Fibroblast of mammary gland (primary cell): Measurements from ENCODE around the gene NCR3LG1.

Source experiments
- DNase-seq: peaks from one replicate; pipeline ENCODE4 v3.0.0-alpha.2; 2010; ENCODE audit warnings: low read depth
- H3K4me3 ChIP-seq: 2 replicates; pipeline ENCODE4 v1.5.1; 2011; ENCODE audit warnings: low read depth, mild to moderate bottlenecking, low read length, moderate library complexity; ENCODE audit not compliant: control insufficient read depth
- TF ChIP-seq, protein P1 (sequence below): conservative IDR thresholded peaks from 2 replicates; pipeline ENCODE4 v1.5.1; 2011; ENCODE audit warnings: low read depth, low read length, inconsistent platforms; ENCODE audit not compliant: control insufficient read depth, insufficient read depth

NCR3LG1 gene

GRCh38 chr11:17333799-17334586, 17.6 kb upstream of the NCR3LG1 start:
- H3K4me3 ChIP-seq, result no peak overlapping the region
- TF ChIP-seq, protein P1, sequence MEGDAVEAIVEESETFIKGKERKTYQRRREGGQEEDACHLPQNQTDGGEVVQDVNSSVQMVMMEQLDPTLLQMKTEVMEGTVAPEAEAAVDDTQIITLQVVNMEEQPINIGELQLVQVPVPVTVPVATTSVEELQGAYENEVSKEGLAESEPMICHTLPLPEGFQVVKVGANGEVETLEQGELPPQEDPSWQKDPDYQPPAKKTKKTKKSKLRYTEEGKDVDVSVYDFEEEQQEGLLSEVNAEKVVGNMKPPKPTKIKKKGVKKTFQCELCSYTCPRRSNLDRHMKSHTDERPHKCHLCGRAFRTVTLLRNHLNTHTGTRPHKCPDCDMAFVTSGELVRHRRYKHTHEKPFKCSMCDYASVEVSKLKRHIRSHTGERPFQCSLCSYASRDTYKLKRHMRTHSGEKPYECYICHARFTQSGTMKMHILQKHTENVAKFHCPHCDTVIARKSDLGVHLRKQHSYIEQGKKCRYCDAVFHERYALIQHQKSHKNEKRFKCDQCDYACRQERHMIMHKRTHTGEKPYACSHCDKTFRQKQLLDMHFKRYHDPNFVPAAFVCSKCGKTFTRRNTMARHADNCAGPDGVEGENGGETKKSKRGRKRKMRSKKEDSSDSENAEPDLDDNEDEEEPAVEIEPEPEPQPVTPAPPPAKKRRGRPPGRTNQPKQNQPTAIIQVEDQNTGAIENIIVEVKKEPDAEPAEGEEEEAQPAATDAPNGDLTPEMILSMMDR, result no peak
- DNase-seq, result no peak

GRCh38 chr11:17343257-17343656, 8.3 kb upstream of the NCR3LG1 start:
- TF ChIP-seq, protein P1, result no peak
- peak; percentile 60 for DNase-seq
- no peak overlapping the region for H3K4me3 ChIP-seq

- TF ChIP-seq, protein P1, result no peak
- peak; percentile 89 for DNase-seq
- H3K4me3 ChIP-seq, result no peak overlapping the region
Measured at GRCh38 chr11:17343907-17344306, 7.7 kb upstream of the NCR3LG1 start.

DNA sequence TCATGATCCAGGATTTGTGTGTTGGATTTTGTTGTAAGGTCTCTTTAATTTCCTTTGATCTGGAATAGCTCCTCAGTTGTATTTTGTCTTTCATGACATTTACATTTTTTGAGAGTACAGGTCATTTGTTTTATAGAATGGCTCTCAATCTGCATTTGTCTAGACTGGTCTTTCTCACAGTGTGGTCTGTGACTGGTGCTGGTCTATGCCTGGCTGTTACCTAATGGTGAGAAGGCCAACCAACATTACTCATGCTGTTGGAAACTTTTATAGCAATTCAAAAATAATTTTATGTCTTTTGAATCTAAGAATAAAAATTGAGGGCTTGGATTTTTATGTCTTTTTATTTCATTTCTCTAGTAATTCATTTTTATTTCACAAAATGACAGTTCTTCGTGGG, 3.9 kb upstream of the NCR3LG1 start:
- TF ChIP-seq, protein P1, result no peak
- H3K4me3 ChIP-seq, result no peak overlapping the region
- DNase-seq, result no peak

GRCh38 chr11:17350455-17351171, 987 bp upstream of the NCR3LG1 start:
- TF ChIP-seq, protein P1, result no peak
- peak; percentile 28 for DNase-seq
- no peak overlapping the region for H3K4me3 ChIP-seq

- DNase-seq, result no peak
- TF ChIP-seq, protein P1, result peak; percentile 29
- peak overlapping the region; percentile 64 for H3K4me3 ChIP-seq
Measured at GRCh38 chr11:17351172-17351509, 459 bp upstream of the NCR3LG1 start.
